HTR-8/SVneo (cell line): ENCODE data around the gene SLC2A13.
"Not testable (repeated sequence)": the region's sequence is repeated elsewhere in the genome, so short reads cannot be mapped to it uniquely, and the experiment has no call there.

Experiments
- DNase-seq: peaks from one replicate; pipeline ENCODE4 v3.0.0; 2011; ENCODE audit warnings: low spot score, mixed read lengths; ENCODE audit not compliant: insufficient read length
- FAIRE-seq: peaks from 2 replicates; lab custom pipeline; 2011; peaks lifted over from hg19 to GRCh38; lab: Jason Lieb, UNC

SLC2A13 gene

DNA sequence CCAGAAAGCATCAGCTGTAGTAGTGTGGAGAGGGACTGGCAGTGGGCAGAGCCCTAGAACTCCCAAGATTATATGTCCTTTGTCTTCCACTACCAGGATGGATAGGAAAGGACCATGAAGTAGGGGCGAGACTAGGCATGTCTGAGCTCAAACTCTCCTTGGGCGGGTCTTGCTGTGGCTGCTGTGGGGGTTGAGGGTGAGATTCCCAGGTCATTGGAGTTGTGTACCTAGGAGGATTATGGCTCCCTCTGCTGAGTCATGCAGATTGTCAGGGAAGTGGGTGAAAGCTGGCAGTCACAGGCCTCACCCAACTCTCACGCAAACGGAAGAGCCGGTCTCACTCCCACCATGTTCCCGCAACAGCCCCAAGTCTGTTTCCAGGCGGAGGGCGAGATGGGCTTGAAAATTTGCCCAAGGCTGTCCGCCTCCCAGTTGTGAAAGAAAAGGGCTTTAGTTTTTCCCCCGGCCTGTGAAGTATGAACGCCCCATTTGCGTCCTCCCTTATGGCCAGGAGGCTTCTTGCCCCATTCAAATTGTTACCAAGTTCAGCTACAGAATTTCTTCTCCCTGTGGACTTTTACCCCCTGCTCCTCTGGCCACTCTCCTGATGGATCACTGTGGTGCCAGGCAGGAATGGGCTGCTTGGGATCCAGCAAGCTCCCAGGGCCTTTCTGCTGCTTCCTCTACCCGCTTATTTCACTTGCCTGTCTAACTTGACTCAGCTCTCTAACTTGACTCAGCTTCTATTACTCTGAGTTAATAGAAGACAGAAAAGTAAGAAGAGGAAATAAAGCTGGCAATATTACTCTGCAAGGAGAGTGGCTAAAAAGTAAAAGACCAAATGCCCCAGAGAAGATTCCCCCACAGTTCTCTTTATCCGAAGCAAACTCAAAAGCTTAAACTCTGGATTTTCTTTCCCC lies 159.3 kb downstream of the SLC2A13 start:
- no peak for FAIRE-seq

DNA sequence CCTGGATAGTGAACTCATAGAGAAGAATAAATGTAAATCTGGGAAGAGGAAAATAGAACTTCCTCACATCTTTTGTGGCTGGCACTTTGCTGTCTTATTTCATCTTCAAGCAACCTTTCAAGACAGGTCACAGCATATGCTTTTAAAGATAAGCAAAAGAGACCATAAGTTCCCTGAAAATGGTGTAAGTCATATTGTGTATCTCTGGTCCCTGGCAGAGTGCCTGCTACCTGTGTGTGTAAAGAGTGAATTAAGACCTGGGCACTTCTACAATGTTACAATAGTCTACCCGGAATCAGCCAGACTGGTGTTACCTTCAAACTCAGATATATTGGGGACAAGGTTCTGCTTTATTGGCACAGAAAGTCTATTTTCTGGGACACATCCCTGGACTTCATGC lies 168.8 kb downstream of the SLC2A13 start:
- DNase-seq (no peak), FAIRE-seq (no peak)

More for the DNA sequence above, 159.3 kb downstream of the SLC2A13 start:
- DNase-seq = no peak

DNA sequence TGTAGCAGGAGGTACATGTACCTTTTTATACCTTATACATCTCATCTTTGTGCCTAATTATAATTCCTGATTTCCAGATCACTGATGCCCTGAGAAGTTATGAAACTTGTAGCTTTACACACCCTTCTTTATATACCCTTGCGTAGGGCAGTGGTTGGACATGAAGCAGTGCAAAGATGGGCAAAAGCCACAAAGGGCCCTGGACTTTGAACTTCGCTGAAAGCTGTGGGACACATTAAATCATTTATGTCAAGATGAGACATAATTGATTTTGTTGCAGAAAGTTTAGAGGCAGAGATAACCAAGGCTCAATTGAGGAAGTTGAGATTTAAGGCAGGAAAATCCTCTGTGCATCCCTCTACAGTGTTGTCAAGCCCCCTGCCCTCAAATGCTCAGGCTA lies 170.0 kb downstream of the SLC2A13 start:
- DNase-seq (no peak), FAIRE-seq (no peak)

DNA sequence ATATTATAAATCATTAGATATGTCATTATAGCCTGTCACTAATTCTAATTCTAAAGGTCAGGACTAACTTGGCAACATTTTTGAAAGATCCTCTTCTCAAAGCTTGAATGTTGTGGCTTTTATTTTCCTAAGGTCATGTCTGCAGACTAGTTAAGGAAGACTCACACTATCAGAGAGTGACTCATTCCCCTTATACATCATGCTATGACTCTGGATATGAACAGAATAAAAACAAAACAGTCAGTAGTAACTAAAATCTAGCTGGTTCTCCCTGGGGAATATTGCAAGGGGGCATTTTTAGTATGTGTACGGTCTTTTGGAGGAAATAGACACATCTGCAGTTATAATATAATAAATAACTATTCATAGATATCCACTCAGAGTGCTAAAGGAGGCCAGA lies 170.6 kb downstream of the SLC2A13 start:
- DNase-seq (no peak), FAIRE-seq (no peak)

DNA sequence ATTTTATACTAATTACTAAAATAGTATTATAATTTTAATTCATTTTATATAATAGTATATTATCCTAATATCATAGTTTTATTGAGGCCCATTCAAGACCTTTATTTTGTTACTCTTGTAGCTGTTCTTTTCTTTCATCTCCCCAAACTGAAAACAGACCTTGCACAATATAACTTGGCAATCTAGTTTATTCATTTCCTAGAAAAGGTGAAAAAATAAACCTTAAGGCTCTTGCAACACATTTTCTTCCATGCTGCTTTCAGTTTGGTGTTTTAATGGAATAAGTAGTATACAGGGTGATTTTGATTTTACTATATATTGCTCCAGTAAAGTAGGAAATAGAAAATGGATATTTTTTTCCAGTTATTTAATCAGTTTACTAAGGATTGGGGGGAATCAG lies 174.0 kb downstream of the SLC2A13 start:
- FAIRE-seq (no peak), DNase-seq (no peak)

DNA sequence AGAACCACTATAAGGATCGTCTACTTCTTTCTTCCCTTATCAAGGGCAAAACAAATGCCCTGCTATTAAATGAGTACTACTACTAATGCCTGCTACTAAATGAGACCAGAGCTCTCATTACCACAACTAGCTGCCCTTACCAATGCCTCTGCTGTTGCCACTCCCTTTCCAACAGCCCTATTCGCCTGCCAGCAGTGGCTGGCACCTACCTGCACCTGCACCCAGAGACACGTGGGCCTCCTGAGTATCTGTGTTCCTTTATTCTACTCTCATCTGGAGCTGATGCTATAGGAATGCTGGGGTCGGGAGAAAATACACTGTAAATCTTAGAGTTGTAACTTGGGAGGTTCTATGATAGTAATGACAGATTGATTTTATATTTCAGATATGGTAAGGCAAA lies 174.7 kb downstream of the SLC2A13 start:
- no peak for DNase-seq
- no peak for FAIRE-seq

DNA sequence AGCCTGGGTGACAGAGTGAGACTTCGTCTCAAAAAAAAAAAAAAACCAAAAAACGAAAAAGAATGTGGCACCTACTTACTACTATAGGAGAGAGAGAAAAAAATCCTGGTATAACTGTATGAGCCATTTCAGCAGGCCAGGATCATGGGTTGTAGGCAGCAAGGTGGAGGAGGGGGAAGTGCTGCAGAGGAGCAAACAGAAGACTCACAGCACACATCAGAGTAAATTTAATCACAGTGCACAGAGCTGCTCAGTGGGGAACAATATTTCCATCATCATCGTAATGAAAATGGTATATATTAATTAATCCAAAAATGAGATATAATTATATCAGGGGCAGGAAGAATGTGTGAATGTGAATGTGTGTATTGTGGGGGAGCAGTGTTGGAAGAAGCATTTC lies 175.8 kb downstream of the SLC2A13 start:
- FAIRE-seq (no peak), DNase-seq (no peak)

DNA sequence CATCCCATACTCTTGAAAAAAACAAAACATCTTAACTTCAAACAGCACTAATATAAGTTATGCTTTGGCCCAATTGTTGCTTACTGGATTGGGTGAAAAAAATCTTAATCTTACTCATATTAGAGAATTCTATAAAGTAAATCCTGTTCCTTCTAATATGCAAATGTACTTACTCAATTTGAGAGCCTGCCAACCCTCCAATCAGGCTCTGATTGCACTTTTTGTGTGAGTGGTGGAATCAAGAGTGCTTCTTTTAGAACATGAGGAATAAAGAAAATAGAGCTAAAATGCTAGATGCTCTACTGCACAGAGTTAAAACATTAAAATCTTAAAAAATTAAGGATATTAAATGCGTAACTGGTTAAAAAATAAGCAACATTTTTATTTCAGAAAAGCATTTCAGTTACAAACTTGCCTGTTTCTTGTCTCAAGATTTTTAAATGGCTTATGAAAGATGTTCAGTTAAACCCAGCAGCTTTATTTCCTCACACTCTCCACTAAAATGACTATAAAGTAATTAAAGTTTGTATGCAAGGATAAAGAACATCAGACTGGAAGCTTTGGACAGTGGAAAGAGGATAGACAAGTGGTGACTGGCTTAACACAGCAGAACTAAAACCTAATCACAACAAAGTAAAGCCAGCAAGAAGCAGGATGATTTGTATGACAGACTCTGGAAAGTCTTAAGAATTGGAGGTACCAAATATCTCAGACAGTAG lies 177.5 kb downstream of the SLC2A13 start:
- FAIRE-seq = no peak
- no peak for DNase-seq

DNA sequence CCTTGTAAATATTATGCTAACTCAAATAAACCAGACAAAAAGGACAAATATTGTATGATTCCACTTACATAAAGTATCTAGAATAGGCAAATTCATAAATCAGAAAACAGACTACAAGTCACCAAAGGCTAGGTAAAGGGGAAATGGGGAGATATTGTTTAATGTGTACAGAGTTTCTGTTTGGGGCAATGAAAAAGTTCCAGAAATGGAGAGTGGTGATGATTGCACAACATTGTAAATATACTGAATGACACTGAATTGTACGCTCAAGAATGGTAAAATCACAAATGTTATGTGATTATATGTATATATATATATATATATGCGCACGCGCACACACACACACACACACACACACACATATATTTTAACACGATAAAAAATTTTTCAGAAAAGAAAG lies 182.5 kb downstream of the SLC2A13 start:
- DNase-seq (no peak), FAIRE-seq (no peak)

DNA sequence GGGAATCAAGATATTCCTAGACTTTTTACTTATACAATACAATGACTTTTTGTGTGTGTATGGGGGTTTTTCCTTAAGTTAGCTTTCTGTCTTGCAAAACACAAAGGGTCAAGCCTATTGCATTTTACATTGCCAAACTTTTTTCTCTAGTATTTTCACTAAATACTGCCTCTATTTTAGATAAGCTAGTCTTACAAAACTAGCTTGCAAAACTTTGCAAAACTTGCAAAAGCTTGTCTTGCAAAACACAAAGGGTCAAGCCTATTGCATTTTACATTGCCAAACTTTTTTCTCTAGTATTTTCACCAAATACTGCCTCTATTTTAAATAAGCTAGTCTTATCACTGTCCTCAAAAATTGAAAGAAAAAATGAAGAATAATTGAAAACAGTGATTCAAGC lies 183.3 kb downstream of the SLC2A13 start:
- not testable (repeated sequence) for FAIRE-seq

DNA sequence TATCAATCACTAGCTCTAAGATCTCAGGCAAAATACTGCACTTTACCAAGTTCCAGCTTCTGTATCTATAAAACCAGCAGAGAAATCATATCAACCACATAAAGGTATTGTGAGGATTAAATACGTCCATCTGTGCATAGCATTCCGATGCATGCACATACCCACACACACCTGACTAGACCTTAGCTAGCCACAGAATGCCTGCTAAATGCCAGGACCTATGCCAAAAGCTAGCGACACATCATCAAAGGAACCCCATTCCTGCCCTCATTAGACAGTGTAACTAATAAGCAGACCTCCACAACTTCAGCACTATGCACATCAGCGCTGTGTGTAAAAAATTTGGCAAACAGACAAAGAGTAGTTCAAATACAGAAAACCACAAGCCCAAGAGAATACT lies 185.2 kb downstream of the SLC2A13 start:
- DNase-seq = no peak
- no peak for FAIRE-seq

More for the DNA sequence above, 183.3 kb downstream of the SLC2A13 start:
- DNase-seq = not testable (repeated sequence)

DNA sequence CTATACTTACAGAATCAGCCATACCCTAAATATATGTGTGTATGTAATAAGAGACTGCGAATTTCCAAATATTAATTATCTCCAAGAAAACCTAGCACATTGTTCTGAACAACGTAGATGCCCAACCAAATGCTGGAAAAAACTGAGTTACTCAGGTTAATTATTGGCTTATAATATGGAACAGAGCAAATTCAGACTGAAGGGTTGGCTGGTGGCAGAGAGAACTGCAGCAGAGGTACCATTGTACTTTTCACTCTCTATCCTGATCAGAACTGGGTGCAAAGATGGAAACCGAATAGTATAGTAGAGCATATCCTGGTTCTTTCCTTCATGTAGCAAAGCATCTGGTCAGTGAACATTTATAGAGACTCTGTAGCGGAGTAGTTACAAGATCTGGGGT lies 185.7 kb downstream of the SLC2A13 start:
- DNase-seq = no peak
- FAIRE-seq = no peak

DNA sequence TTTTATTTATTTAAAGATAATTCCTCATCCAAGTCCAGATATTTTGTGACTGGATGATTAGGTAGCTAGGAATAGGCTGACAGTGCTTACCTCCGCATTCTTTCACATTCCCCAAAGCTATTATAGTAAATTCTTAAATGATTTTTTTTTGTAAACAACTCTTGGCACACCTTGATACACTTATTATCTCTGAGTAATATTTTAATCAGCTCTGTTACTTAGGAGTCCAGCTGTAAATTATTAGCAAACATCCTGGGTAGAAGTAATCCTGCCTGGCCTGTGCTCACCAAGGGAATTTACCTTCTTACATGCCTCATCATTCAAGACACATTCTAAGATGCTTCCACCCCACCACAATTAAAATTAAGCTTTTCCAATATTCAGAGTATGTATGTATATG lies 186.1 kb downstream of the SLC2A13 start:
- FAIRE-seq = no peak
- no peak for DNase-seq

DNA sequence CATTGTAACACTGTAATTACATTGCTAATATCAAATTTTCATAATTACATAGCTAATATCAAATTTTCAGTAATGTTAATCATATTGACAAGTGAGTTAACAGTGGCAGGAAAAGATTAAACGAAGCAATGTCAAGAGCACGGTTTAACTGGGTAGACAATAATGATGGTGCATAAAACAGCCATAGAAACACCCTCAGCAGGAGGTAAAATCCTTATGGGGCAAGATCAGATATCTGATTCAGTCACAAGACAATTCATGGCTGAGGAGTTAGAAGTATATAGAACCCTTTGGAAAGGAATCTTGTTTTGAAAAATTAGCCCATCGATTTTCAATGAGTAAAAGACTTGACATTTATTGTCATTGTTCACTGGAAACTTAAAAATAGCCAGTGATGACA lies 190.6 kb downstream of the SLC2A13 start:
- FAIRE-seq (no peak), DNase-seq (no peak)

DNA sequence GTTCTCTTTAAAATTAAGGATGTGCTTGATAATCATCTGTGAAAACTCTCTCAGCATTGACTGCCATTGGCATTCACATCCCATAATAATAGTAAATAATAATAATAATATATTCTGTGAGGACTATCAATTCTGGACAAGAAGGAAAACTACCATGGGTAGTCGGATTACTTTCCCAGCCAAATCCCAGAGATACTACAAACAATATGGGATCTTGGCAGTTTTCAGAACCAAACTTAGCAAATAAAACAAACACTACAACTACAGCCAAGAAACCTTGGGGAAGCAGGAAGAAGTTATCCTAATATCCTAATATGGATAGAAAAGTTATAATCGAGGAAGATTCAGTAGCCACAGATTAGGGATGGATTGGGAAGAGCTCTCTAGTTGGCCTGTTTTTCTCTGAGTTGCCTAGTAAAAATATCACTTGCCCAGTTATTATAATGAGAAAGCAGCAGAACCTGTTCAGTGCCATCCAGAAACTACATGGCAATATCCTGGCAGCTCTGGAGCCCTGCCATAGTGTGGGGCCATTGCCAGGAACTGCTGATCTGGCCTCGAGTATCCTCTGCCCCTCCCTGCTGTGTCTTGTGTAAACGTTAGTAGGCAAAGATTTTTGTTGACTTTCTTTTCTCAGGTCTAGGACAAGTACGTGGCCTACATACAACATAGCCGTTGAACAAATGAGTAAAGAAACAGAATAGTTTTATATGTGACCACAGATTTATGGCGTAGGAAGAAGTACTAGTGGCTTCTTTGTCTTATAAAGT lies 193.5 kb downstream of the SLC2A13 start:
- FAIRE-seq (no peak), DNase-seq (no peak)

DNA sequence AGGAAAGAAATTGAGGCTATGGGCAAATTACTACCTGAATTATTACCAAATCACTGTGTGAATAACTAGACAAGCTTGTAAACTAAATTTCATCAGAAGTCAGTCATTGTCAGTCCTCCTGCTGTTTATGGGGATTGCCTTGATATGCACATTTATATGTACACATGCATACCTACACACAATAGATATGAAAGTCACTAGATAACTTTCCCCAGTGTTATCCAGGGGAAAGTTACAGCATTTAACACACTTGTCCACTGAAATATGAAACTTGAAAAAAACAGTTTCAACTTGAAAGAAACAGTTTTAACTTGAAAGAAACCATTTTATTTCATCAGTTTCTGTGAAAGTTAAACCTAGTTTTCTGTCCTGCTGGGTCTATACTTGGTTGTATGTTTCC lies 199.6 kb downstream of the SLC2A13 start:
- FAIRE-seq = no peak
- DNase-seq = no peak

DNA sequence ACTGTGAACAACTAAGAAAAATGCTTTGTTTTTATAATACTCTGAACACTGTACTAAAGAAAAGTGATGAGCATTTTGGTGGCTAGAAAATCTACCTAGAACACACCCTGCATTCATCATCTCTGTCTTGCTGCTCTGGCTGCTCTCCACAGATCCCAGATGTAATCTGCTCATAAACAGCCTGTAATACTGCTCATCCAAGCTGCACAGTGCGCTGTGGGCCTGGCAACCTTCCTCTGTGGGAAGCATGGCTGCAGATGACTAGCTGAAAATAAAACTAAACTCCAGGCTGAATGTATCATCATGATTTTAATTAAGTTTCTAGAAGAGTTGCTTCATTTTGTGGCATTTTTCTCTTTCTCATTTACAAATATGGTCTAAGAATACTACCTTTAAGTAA lies 200.7 kb downstream of the SLC2A13 start:
- DNase-seq = no peak
- no peak for FAIRE-seq

DNA sequence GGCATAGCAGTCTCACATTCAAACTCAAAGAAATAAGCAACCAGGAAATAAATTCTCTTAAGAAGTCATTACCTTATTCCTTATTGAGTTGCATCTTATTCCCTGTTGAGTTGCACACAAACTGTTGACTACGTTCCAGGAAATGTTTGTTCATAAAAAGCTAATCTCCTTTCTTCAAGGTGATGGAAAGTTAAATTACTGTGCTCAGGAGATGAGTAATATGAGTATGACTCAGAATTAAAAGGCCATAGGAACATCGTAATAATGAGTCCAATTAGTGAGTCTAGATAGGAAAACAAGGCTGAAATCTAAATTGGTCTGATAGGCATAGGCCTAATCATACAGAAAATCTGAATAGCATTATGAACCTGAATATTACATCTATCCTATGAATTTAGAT lies 203.1 kb downstream of the SLC2A13 start:
- FAIRE-seq = no peak
- DNase-seq = no peak

DNA sequence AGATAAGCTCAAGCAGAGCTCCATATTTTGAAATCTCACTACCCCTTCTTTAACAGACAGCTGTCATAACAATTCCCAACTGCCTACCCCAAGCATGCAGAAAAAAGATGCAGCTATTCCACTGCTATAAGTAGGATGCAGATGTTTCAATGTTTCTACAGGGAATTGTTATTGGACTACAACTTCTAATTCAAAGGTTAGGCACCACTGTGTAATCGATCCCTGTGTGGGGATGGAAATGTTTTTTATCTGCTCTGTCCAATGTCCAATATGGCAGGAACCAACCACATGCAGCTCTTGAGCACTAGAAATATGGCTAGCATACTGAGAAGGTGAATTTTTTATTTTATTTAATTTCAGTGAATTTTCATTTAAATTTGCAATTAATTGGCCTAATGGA lies 208.6 kb downstream of the SLC2A13 start:
- no peak for FAIRE-seq
- no peak for DNase-seq

DNA sequence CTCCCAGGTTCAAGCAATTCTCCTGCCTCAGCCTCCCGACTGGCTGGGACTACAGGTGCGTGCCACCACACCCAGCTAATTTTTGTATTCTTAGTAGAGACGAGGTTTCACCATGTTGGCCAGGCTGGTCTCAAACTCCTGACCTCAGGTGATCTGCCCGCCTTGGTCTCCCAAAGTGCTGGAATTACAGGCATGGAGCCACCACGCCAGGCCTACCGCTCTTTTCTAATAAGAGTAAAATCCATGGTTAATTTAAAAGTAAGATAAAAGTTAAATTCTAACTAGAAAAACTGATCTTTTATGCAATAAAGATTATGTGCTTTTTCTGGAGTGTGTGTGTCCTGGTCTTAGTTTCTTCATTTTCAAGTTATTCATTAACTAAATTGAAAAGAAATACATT lies 212.5 kb downstream of the SLC2A13 start:
- DNase-seq, FAIRE-seq: not testable (repeated sequence)

DNA sequence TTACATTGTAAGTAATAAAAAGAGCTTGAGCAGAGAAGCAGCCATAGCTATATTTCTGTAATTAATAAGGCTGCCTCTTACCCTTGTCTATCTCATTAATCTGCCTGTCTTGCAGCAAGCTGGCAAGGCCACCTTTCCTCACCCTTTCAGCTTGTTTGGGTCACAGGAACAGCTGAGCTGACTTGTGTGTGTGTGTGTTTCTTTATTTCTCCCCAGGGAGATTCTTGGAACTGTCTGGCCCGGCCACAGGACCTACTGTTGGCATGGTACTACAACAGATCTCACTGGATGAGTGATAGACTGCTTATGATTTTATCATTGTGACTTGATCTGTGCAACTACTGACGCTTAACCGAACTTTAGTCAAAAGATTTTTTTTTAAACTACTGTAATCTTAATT lies 213.7 kb downstream of the SLC2A13 start:
- FAIRE-seq = no peak
- DNase-seq = no peak
